Stimulated activated memory B cell treated with anti-CD40 and anti-IgM and Interleukin-4, amounts not matched to agents 10 μg/mL and 1 μg/mL and 100 μg/mL, for 72 hours (primary cell): ENCODE measurements around the gene LYRM2.

Source experiments
- ATAC-seq: fragments of 150-1000 bp; cut with Tn5 transposase; 2 replicates; pipeline ENCODE4 v1.10.0; 2021
- H3K27ac Mint-ChIP-seq: one replicate; pipeline ENCODE4 v1.8.0; 2022; ENCODE audit warnings: mild to moderate bottlenecking, mixed read lengths
- H3K27me3 Mint-ChIP-seq: one replicate; pipeline ENCODE4 v1.8.0; 2022; ENCODE audit warnings: mixed read lengths
- H3K36me3 Mint-ChIP-seq: one replicate; pipeline ENCODE4 v1.8.0; 2022; ENCODE audit warnings: mixed read lengths
- H3K4me1 Mint-ChIP-seq: one replicate; pipeline ENCODE4 v1.8.0; 2022; ENCODE audit warnings: mixed read lengths
- H3K4me3 Mint-ChIP-seq: one replicate; pipeline ENCODE4 v1.8.0; 2022; ENCODE audit warnings: mild to moderate bottlenecking, moderate library complexity, mixed read lengths
- H3K9me3 Mint-ChIP-seq: one replicate; pipeline ENCODE4 v1.8.0; 2022; ENCODE audit warnings: mixed read lengths

Gene LYRM2

DNA sequence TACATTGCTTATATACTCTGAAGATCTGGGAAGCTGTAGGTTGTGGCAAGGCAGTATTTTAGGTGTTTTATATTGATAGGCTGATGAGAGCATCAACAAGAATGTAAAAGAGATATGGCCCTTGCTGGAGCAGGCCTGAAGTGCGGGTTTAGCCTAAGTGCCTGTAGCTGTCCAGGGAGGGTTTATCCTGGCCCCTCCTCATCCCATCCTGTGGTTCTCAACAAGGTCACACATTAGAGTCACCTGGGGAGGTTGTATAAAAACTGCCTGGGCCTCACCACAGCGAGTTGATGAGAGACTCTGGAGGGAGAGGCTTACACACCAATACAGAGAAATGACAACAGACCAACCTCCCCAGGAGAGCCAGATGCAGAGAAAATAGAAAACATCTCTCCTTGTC lies 48.4 kb downstream of the LYRM2 start:
- no peaks in the 10 kb centered on the region for H3K27me3 Mint-ChIP-seq
- no peaks in the 10 kb centered on the region for H3K36me3 Mint-ChIP-seq
- H3K27ac Mint-ChIP-seq: no peak overlapping the region
- H3K9me3 Mint-ChIP-seq: no peaks in the 10 kb centered on the region
- H3K4me1 Mint-ChIP-seq: peaks cover under 1% of the 10 kb centered on the region
- no peak for ATAC-seq
- no peak overlapping the region for H3K4me3 Mint-ChIP-seq

DNA sequence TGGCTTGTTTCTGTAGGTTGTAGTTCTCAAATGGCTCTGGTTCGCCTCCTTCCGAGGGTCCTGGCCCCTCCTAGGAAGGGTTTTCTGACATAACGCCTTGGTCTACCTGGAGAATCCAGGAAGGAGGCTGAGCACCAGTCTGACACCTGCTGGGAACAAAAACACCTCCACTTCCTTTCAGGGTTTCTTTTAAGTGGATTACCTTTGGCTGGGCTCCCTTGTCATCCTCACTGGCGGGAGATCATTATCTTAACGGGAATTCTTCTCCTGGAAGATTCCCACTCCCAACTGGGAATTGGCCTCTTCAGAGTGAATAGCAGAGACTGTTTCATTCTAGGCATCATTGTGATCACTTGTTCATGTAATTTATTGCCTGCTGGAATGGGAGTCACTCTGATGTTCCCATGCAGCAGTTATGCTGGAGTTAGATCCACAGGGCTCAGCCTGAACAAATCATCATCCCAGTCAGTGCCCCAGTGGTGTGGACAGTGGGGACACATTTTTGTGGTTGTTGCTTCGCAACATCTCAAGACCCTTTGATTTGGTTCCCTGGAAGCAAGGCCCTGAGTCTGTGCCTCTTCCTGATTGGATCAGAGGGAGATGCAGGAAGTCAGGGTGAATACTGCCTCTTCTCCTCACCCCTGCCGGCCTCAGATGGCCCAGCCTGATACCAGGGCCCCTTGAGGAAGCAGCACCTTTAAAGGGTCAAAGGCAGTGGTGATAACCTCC lies 49.1 kb downstream of the LYRM2 start:
- no peaks in the 10 kb centered on the region for H3K4me1 Mint-ChIP-seq
- no peaks in the 10 kb centered on the region for H3K36me3 Mint-ChIP-seq
- H3K27ac Mint-ChIP-seq: no peak overlapping the region
- H3K9me3 Mint-ChIP-seq: no peaks in the 10 kb centered on the region
- no peak overlapping the region for H3K4me3 Mint-ChIP-seq
- no peaks in the 10 kb centered on the region for H3K27me3 Mint-ChIP-seq
- no peak for ATAC-seq

DNA sequence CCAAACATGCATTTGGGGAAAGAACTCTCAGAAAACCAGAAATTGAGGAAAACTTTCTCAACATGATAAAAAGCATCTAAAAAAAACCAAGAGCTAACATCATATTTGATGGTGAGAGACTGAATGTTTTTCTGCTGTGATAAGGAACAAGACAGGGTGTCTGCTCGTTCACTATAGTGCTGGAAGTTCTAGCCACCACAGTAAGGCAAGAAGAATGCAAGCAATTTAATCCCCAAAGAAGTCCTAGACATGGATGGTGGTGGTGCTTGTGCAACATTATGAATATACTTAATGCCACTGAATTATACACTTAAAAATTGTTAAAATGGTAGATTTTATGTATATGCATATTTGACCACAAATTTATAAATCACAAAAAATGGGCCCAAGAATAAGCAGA lies 53.4 kb downstream of the LYRM2 start:
- H3K27me3 Mint-ChIP-seq: no peaks in the 10 kb centered on the region
- H3K9me3 Mint-ChIP-seq: no peaks in the 10 kb centered on the region
- H3K27ac Mint-ChIP-seq: no peak overlapping the region
- ATAC-seq: no peak
- no peaks in the 10 kb centered on the region for H3K4me1 Mint-ChIP-seq
- H3K36me3 Mint-ChIP-seq: no peaks in the 10 kb centered on the region
- no peak overlapping the region for H3K4me3 Mint-ChIP-seq

DNA sequence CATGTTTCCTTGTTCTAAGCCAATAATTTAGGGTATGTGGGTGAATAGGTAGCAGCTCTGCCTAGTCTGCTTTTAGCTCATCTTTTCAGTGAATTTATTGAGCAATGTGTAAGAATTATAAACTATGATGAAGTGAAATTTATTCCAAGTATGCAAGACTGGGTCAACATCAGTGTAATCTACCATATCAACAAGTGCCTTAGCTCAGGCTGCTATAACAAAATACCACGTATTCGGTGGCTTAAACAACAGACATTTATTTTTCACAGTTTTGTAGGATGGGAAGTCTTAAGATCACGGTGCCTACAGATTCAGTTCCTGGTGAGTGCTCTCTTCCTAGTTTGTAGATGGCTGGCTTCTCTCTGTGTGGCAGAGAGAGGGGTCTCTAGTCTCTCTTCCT lies 54.0 kb downstream of the LYRM2 start:
- Mint-ChIP-seq H3K27ac (no peak overlapping the region), H3K4me3 (no peak overlapping the region), H3K9me3 (no peaks in the 10 kb centered on the region), H3K4me1 (no peaks in the 10 kb centered on the region), H3K36me3 (peaks cover 4% of the 10 kb centered on the region), H3K27me3 (no peaks in the 10 kb centered on the region)
- no peak for ATAC-seq

DNA sequence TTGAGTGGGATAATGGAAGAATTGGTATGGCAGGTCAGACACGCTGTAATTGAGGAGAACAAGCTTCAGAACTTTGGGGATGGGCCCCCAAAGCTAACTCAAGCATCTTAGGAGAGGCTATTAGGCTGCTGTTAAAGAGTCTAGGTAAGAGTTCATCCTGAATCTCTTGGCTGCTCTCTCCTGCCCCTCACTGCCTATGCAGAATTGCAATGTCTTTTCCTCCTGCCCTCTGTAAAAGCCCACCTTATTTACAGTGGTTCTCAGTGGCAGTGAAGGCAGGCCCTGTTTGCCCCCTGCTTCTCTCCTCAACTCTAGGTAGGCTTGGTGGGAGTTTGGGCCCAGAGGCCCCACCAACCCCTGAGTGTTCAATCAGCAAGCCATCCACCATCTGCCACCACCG lies 55.0 kb downstream of the LYRM2 start:
- H3K36me3 Mint-ChIP-seq: peaks cover 5% of the 10 kb centered on the region
- H3K4me3 Mint-ChIP-seq: no peak overlapping the region
- no peaks in the 10 kb centered on the region for H3K9me3 Mint-ChIP-seq
- ATAC-seq: no peak
- no peaks in the 10 kb centered on the region for H3K4me1 Mint-ChIP-seq
- no peaks in the 10 kb centered on the region for H3K27me3 Mint-ChIP-seq
- H3K27ac Mint-ChIP-seq: no peak overlapping the region

DNA sequence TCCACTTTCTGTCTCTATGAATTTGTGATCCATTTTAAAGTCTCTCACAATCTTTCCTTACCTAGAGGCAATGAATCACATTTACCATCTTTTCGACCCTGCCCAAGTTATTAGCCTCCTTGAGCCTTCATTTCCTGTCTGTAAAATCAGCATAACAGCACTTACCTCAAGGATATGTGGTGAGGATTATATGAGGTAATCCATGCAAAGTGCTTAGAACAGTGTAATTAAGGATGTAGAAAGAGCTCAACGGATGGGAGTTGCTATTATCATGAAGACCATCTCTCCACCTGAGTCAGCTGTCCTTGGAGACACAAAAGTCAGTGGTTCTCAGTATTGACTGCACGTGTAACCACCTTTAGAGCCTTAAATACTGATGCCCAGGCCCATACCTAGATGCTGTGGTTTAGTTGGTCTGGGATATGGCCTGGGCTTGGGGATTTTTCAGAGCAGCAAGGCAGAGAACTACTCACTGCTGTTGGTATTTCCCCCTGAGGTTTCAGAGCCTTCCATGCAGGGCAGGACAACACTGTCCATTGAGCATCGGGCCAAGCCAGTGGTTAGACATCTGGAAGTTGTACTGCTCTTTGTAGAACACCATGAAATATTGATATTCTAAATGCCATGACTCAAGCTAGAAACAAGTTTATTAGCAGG lies 55.8 kb downstream of the LYRM2 start:
- Mint-ChIP-seq H3K4me3 (no peak overlapping the region), H3K9me3 (no peaks in the 10 kb centered on the region), H3K27me3 (no peaks in the 10 kb centered on the region), H3K4me1 (no peaks in the 10 kb centered on the region), H3K27ac (no peak overlapping the region), H3K36me3 (peaks cover 5% of the 10 kb centered on the region)
- ATAC-seq: peak; percentile 53

DNA sequence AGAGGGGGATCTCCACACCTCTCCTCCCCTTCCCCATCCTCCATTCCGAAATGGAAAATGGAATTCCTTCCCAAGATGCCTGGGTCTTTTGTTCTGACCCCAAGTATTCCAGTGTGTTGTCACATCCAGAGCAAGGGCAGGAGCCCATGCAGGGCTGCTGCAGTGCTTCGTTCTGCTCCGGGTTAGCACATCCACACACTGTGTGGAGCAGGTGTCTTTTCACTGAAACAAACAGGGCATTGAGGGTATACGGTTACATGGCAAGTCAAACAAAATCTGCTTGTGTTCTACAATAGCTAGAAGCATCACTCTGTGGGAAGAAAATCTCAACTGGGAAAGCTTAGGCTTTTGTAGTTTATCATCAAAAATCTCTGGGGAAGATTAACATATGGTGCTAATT lies 56.9 kb downstream of the LYRM2 start:
- no peaks in the 10 kb centered on the region for H3K27me3 Mint-ChIP-seq

DNA sequence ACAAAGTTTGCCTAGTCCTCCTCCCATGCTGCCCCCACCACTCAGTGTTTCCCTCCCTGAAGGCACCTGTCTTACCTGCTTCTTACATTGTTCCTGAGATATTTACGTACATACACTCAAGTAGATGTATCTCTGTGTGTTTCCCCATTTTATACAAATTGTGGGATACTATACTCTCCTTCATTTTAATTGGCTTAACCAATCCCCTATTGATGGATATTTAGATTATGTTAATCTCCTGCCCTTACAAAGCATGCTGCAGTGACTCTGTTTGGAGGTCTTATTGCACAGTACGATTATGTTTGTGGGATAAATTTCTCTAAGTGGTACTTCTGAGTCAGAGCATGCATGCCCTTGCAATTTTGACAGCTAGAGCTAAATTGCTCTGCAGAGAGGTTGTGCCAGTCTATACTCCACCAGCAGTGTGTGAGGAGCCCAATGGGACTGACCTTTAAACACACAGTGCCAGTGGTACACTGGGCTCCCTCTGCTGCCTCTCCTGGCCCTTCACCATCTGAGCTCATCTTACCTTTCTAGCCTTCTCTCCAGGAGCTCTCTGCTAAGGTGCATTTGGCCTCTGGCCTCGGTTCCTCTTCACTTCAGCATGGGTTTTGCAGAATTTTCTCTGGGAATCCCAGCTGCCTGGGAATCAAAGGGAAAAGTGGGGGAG lies 57.4 kb downstream of the LYRM2 start:
- Mint-ChIP-seq H3K4me1 (no peaks in the 10 kb centered on the region), H3K4me3 (no peak overlapping the region), H3K36me3 (peaks cover 5% of the 10 kb centered on the region), H3K9me3 (no peaks in the 10 kb centered on the region), H3K27me3 (no peaks in the 10 kb centered on the region), H3K27ac (no peak overlapping the region)
- ATAC-seq: no peak

More for the DNA sequence above, 56.9 kb downstream of the LYRM2 start:
- ATAC-seq: no peak
- Mint-ChIP-seq H3K4me3 (no peak overlapping the region), H3K4me1 (no peaks in the 10 kb centered on the region), H3K9me3 (no peaks in the 10 kb centered on the region), H3K27ac (no peak overlapping the region), H3K36me3 (peaks cover 5% of the 10 kb centered on the region)

DNA sequence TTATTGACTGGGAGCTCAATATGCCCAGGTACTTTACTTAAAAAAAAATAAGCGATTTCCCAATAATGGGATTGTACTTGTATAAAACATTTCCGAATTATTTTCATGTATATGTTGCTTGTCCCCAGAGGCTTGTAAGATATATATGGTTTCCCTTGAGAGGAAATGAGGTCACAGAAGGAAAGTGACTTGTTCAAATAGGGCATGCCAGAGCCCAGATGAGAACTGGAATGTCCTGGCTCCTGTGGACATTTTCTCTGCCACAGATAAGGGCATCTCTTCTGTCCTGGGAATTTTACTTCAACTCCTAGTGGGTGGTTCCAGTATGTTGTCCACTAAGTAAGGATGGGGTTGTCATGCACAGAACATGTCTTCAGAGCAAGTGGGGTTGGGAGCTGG lies 63.0 kb downstream of the LYRM2 start:
- no peaks in the 10 kb centered on the region for H3K27me3 Mint-ChIP-seq
- ATAC-seq: no peak
- H3K27ac Mint-ChIP-seq: no peak overlapping the region
- H3K9me3 Mint-ChIP-seq: peaks cover 4% of the 10 kb centered on the region
- H3K36me3 Mint-ChIP-seq: peaks cover 32% of the 10 kb centered on the region
- H3K4me3 Mint-ChIP-seq: no peak overlapping the region
- H3K4me1 Mint-ChIP-seq: peaks cover 9% of the 10 kb centered on the region

DNA sequence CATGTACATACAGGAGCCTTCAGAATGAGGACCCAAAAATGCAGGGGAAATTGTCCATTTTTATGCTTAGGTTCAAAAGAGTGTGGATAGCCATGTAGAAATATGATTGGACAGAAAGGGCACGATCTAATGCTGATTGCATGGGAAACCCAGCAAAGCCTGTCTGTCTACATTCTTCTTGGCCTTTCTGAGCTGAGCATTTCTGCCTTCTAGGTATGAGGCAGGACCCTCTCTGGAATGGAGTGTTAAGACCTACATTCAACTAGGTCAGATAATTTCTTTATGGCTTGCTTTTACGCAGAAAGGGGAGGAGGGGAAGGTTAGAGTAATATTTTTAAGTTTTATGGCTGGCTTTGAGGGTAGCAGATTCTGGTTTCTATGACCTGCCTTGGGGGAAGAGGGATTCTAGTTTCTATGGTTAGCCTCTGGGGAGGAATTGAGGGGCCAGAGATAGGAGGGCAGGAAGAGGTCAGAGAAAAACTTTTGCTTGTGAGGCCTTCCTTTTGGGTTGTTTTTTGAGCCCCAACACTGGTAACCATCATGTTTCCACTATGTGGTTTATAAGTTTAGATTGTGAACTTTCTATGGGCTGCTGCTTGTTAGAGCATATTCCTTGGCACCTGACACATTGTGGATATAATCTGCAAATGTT lies 63.5 kb downstream of the LYRM2 start:
- Mint-ChIP-seq H3K9me3 (peaks cover 7% of the 10 kb centered on the region), H3K4me3 (no peak overlapping the region), H3K27me3 (no peaks in the 10 kb centered on the region), H3K36me3 (peaks cover 32% of the 10 kb centered on the region), H3K27ac (no peak overlapping the region), H3K4me1 (peaks cover 9% of the 10 kb centered on the region)
- ATAC-seq: no peak

DNA sequence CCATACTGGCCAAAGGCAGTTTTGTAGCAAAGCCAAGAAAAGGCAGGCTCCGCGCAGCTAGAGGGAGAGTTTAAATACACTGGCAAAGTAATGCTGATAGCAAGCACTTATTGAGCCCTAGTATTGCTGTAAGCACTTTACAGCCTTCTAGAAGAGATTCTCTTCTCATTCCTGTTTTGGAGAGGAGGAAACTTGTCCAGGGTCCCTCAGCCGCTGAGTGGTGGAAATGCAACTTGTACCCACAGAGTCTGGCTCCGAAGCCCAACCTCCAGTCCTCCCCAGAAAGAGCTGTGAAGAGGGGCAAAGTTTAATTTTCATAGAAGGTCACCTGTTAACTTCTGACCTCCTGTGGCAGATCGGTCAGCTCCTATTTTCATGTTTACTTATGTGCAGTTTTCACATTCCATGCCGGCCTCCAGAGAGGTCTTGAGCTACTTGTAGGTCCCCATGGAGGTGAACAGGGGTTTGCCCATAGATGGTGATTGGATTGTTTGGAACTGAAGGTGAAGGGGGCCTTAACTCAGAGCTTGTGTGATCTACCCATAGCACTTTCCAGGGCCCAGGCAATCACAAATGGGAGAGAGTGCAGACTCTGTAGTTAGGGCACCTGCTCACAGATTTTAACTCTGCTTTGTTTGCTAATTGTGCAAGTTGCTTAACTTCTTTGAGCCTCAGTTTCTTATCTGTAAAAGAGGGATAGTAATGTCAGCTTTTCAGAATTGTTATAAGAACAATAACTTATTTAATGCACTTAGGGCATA lies 70.7 kb downstream of the LYRM2 start:
- Mint-ChIP-seq H3K27me3 (no peaks in the 10 kb centered on the region), H3K4me3 (no peak overlapping the region), H3K36me3 (peaks cover 14% of the 10 kb centered on the region), H3K9me3 (peaks cover 7% of the 10 kb centered on the region), H3K4me1 (no peaks in the 10 kb centered on the region), H3K27ac (no peak overlapping the region)
- no peak for ATAC-seq

DNA sequence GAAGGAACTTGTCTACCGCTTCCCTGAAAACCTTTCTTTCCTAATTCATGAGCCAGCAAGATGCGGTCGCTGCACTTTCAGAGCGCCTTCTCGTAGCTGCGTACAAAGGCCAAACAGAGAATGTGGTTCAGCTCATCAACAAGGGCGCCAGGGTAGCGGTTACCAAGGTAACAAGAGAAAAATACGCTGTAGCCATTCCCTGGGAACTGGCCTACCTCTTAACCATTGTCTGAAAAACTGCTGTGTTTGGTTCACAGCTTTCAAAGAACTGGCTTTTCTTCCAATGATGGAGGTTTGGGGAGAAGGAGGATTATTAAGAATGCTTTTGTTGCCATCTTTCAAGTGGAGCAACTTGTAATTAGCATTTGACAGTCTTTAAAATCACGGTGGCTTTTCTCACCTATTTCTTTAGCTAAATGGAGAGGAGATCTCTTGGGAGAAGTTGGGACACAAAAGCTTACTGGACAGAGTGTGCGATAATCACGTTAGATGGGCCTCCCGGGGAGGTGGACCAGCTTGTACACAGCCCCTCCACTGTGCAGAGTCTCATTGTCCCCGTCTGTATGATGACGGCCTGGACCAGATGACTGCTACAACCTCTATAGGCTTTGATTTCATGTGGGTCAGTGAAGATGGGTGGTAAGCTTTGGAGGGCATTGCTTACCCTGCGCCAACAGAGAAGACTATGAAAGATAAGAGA lies 71.5 kb downstream of the LYRM2 start:
- H3K27me3 Mint-ChIP-seq: no peaks in the 10 kb centered on the region
- ATAC-seq: no peak
- H3K4me1 Mint-ChIP-seq: no peaks in the 10 kb centered on the region
- H3K4me3 Mint-ChIP-seq: no peak overlapping the region
- peaks cover 9% of the 10 kb centered on the region for H3K36me3 Mint-ChIP-seq
- peaks cover 7% of the 10 kb centered on the region for H3K9me3 Mint-ChIP-seq
- no peak overlapping the region for H3K27ac Mint-ChIP-seq

DNA sequence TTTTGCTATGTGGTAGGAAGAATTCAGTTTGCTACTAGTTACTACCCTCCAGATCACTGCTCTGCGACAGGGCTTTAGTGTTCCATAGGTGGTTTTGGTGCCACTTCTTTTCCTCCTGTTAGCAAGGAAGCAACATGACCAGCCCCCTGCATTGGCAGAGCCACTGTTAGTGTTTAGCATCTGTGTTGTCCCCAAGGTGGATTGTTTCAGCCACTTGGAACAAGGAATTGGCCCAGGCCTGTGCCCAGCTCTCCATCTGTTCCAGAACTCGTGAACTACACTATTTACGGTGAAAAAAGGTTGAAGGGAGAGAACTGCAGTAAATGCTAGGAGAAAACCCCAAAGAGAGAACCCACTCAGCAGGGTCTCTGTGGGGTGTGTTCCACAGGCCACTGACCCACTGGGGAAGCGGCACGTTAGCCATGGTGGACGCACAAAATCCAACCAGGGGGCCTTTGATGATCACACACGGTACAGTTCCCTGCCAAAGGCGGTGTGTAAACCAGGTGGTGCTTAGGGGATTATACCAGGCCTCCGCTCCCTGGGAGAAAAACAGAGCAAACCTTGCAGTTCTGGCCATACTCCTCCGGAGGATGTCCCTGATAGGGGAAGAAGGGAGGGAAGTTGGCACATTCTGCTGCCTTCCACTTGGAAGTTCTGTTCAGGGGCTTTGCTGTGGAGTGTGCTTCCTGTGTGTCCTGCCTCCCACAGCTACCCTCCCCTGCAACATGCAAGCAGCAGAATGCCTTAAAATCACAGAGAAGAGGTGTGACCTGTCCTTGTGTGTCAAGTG lies 72.3 kb downstream of the LYRM2 start:
- no peak for ATAC-seq
- Mint-ChIP-seq H3K4me1 (no peaks in the 10 kb centered on the region), H3K36me3 (peaks cover 3% of the 10 kb centered on the region), H3K27me3 (no peaks in the 10 kb centered on the region), H3K27ac (no peak overlapping the region), H3K9me3 (peaks cover 4% of the 10 kb centered on the region), H3K4me3 (no peak overlapping the region)
